Measurements from ENCODE around the gene DISC1.
"Not testable (repeated sequence)": the region's sequence is repeated elsewhere in the genome, so short reads cannot be mapped to it uniquely, and the experiment has no call there.

The DISC1 gene

GRCh38 chr1:231735941-231736340 lies 109.4 kb downstream of the DISC1 start:
- no peak for DNase-seq

GRCh38 chr1:231736464-231736863 lies 109.9 kb downstream of the DISC1 start:
- DNase-seq: no peak

GRCh38 chr1:231738554-231738953 lies 112.0 kb downstream of the DISC1 start:
- DNase-seq: no peak

- DNase-seq: no peak
These were observed 117.4 kb downstream of the DISC1 start for GRCh38 chr1:231743966-231744365.

- DNase-seq: peak; percentile 68
These were observed 122.3 kb downstream of the DISC1 start for GRCh38 chr1:231748760-231749415.

GRCh38 chr1:231750296-231750695 lies 123.7 kb downstream of the DISC1 start:
- no peak for DNase-seq

GRCh38 chr1:231750818-231751362 lies 124.3 kb downstream of the DISC1 start:
- DNase-seq: no peak

- DNase-seq: no peak
These were observed 124.8 kb downstream of the DISC1 start for GRCh38 chr1:231751415-231751814.

- no peak for DNase-seq
These were observed 126.7 kb downstream of the DISC1 start for GRCh38 chr1:231753313-231753712.

GRCh38 chr1:231757101-231757404 lies 130.5 kb downstream of the DISC1 start:
- no peak for DNase-seq

GRCh38 chr1:231757759-231758158 lies 131.2 kb downstream of the DISC1 start:
- DNase-seq: no peak

GRCh38 chr1:231761252-231761651 lies 134.7 kb downstream of the DISC1 start:
- DNase-seq: no peak

GRCh38 chr1:231761747-231762541 lies 135.4 kb downstream of the DISC1 start:
- no peak for DNase-seq

GRCh38 chr1:231763456-231763855 lies 136.9 kb downstream of the DISC1 start:
- DNase-seq: no peak

- not testable (repeated sequence) for DNase-seq
These were observed 139.2 kb downstream of the DISC1 start for GRCh38 chr1:231765825-231766224.

GRCh38 chr1:231767471-231767870 lies 140.9 kb downstream of the DISC1 start:
- DNase-seq: no peak

GRCh38 chr1:231768416-231768815 lies 141.8 kb downstream of the DISC1 start:
- DNase-seq: no peak

GRCh38 chr1:231770506-231771175 lies 144.1 kb downstream of the DISC1 start:
- no peak for DNase-seq

- DNase-seq: no peak
These were observed 148.2 kb downstream of the DISC1 start for GRCh38 chr1:231774719-231775335.

- no peak for DNase-seq
These were observed 149.6 kb downstream of the DISC1 start for GRCh38 chr1:231776010-231776756.

- no peak for DNase-seq
These were observed 150.1 kb downstream of the DISC1 start for GRCh38 chr1:231776757-231777062.

GRCh38 chr1:231778009-231778719 lies 151.6 kb downstream of the DISC1 start:
- DNase-seq: no peak

Measured in NCI-H1694 treated with DMSO at 0.1 percent for 48 hours (cell line).